ENCODE data around the gene GPR161.

GRCh38 chr1:168057921-168058320 lies 78.8 kb downstream of the GPR161 start:
- no peak for TF ChIP-seq CTCF (IDR thresholded peaks at IDR 0.05)
- no peak for TF ChIP-seq POLR2A (IDR thresholded peaks at IDR 0.05)
- no peak for TF ChIP-seq EP300 (IDR thresholded peaks at IDR 0.05)

Measured in gastroesophageal sphincter (tissue), 3 donors.